Activated CD4-positive, alpha-beta T cell treated with anti-CD3 and anti-CD28 coated beads, Interleukin-2, amount 10 ng/mL, durations not matched to agents 24 days and 14 days (primary cell): ENCODE data around the gene PPP1R14C. TPM values are rescaled to one million over a fixed set of nuclear protein-coding genes. Genes with fewer than 3 reads are reported as not detected.

Experiments
- DNase-seq: peaks from one replicate; pipeline ENCODE4 v3.0.0; 2022
- H3K27ac Mint-ChIP-seq: one replicate; pipeline ENCODE4 v1.8.0; 2022; ENCODE audit warnings: mild to moderate bottlenecking, mixed read lengths
- H3K27me3 Mint-ChIP-seq: one replicate; pipeline ENCODE4 v1.8.0; 2022; ENCODE audit warnings: mixed read lengths
- H3K36me3 Mint-ChIP-seq: one replicate; pipeline ENCODE4 v1.8.0; 2022; ENCODE audit warnings: low read depth, mild to moderate bottlenecking, mixed read lengths
- H3K4me1 Mint-ChIP-seq: one replicate; pipeline ENCODE4 v1.8.0; 2021; ENCODE audit warnings: mixed read lengths
- H3K4me3 Mint-ChIP-seq: one replicate; pipeline ENCODE4 v1.8.0; 2022; ENCODE audit warnings: mild to moderate bottlenecking, moderate library complexity, mixed read lengths
- H3K9me3 Mint-ChIP-seq: one replicate; pipeline ENCODE4 v1.8.0; 2021; ENCODE audit warnings: mixed read lengths
- intact Hi-C: fragments of 100-400 bp; cut with micrococcal nuclease; formaldehyde crosslinking; loops from one replicate; pipeline ENCODE4 v1.15.1; 2023
- total RNA-seq: library from RNA; stranded (reverse); gene quantifications from 2 replicates; pipeline ENCODE4 v1.2.3, GENCODE V29; 2022

Gene PPP1R14C
- total RNA-seq, 1 donor from 2014 or later: 0.19 TPM

DNA sequence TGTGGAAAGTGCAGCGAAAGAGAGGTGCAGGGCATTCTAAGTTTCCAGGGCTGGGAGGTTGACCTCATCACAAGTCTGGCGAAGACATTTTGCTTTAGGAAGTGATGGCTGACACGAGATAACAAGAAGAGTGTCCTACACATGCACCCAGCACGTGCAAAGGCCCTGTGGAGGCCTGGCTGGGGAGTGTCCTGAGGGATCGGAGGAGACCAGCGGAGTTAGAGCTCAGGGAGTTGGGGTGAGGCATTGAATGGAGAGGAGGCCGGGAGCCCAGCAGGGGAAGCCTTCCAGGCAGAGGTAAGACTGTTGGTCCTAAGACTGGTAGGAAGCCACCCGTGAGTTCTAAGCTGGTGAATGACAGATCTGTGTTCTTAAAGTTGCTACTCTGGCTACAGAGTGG is 58.4 kb downstream of the PPP1R14C start:
- Mint-ChIP-seq H3K27ac (no peak overlapping the region), H3K36me3 (no peaks in the 10 kb centered on the region), H3K4me3 (no peak overlapping the region), H3K27me3 (peaks cover 2% of the 10 kb centered on the region), H3K4me1 (no peaks in the 10 kb centered on the region), H3K9me3 (no peaks in the 10 kb centered on the region)
- intact Hi-C loops: no loop called here
- no peak for DNase-seq

DNA sequence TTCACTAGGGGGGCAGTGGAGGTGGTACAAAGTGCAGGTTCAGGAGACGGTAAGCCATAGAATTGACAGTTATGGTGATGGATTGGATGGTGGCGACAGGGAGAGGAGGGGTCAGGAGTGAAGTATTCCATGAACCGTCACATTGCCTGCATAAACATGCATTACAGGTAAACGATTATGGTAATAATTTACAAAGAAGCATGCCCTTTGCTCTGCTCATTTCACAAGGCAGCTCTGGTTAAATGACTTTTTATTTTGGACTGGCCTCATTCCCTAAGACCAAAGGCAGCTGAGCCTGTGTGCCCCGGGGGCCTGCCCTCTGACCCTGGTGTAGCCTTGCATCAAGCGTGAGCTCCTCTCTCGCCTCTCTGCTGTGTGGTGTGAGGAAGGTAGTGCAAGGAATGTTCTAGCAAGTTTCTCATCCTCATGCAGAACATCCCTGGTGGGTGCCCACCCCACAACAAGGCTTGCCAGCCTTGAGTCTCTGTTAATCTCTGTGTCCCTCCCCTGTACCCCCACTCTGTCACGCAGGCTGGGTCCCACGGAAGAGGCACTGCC is 59.0 kb downstream of the PPP1R14C start:
- Mint-ChIP-seq H3K36me3 (no peaks in the 10 kb centered on the region), H3K27me3 (peaks cover 2% of the 10 kb centered on the region), H3K9me3 (no peaks in the 10 kb centered on the region), H3K27ac (no peak overlapping the region), H3K4me3 (no peak overlapping the region), H3K4me1 (no peaks in the 10 kb centered on the region)
- no peak for DNase-seq
- intact Hi-C loops: no loop called here

- H3K27me3 Mint-ChIP-seq: peaks cover 2% of the 10 kb centered on the region
- no peak overlapping the region for H3K27ac Mint-ChIP-seq
- intact Hi-C loops: no loop called here
Observed at GRCh38 chr6:150202404-150202803, 59.6 kb downstream of the PPP1R14C start.

GRCh38 chr6:150202934-150203333 is 60.1 kb downstream of the PPP1R14C start:
- Mint-ChIP-seq H3K4me3 (no peak overlapping the region), H3K4me1 (no peaks in the 10 kb centered on the region), H3K27ac (no peak overlapping the region), H3K36me3 (no peaks in the 10 kb centered on the region), H3K9me3 (no peaks in the 10 kb centered on the region), H3K27me3 (peaks cover 2% of the 10 kb centered on the region)
- intact Hi-C loops: no loop called here
- no peak for DNase-seq

More at GRCh38 chr6:150202404-150202803, 59.6 kb downstream of the PPP1R14C start:
- Mint-ChIP-seq H3K9me3 (no peaks in the 10 kb centered on the region), H3K36me3 (no peaks in the 10 kb centered on the region), H3K4me3 (no peak overlapping the region), H3K4me1 (no peaks in the 10 kb centered on the region)
- DNase-seq: no peak

- Mint-ChIP-seq H3K27ac (no peak overlapping the region), H3K36me3 (no peaks in the 10 kb centered on the region), H3K27me3 (peaks cover 2% of the 10 kb centered on the region), H3K4me3 (no peak overlapping the region), H3K4me1 (no peaks in the 10 kb centered on the region), H3K9me3 (no peaks in the 10 kb centered on the region)
- intact Hi-C loops: no loop called here
- DNase-seq: no peak
Observed at GRCh38 chr6:150203378-150203777, 60.5 kb downstream of the PPP1R14C start.

- intact Hi-C loops: no loop called here
- no peak overlapping the region for H3K4me3 Mint-ChIP-seq
- H3K4me1 Mint-ChIP-seq: no peaks in the 10 kb centered on the region
- no peaks in the 10 kb centered on the region for H3K36me3 Mint-ChIP-seq
- H3K27me3 Mint-ChIP-seq: peaks cover 2% of the 10 kb centered on the region
- no peak overlapping the region for H3K27ac Mint-ChIP-seq
- H3K9me3 Mint-ChIP-seq: no peaks in the 10 kb centered on the region
- no peak for DNase-seq
Observed at GRCh38 chr6:150203871-150204545, 61.2 kb downstream of the PPP1R14C start.

- intact Hi-C loops: no loop called here
- Mint-ChIP-seq H3K4me1 (no peaks in the 10 kb centered on the region), H3K27ac (no peak overlapping the region), H3K4me3 (no peak overlapping the region), H3K9me3 (no peaks in the 10 kb centered on the region), H3K36me3 (no peaks in the 10 kb centered on the region), H3K27me3 (peaks cover 2% of the 10 kb centered on the region)
- DNase-seq: no peak
Observed at GRCh38 chr6:150204705-150205472, 62.0 kb downstream of the PPP1R14C start.

GRCh38 chr6:150207931-150208570 is 65.2 kb downstream of the PPP1R14C start:
- no peak overlapping the region for H3K27ac Mint-ChIP-seq
- intact Hi-C loops: no loop called here
- H3K4me3 Mint-ChIP-seq: no peak overlapping the region
- H3K4me1 Mint-ChIP-seq: no peaks in the 10 kb centered on the region
- no peaks in the 10 kb centered on the region for H3K9me3 Mint-ChIP-seq
- no peaks in the 10 kb centered on the region for H3K36me3 Mint-ChIP-seq
- no peak for DNase-seq
- H3K27me3 Mint-ChIP-seq: no peaks in the 10 kb centered on the region

- H3K9me3 Mint-ChIP-seq: no peaks in the 10 kb centered on the region
- intact Hi-C loops: no loop called here
- H3K27me3 Mint-ChIP-seq: no peaks in the 10 kb centered on the region
- H3K4me1 Mint-ChIP-seq: no peaks in the 10 kb centered on the region
- H3K27ac Mint-ChIP-seq: no peak overlapping the region
- H3K4me3 Mint-ChIP-seq: no peak overlapping the region
- no peaks in the 10 kb centered on the region for H3K36me3 Mint-ChIP-seq
- no peak for DNase-seq
Observed at GRCh38 chr6:150208611-150209352, 65.9 kb downstream of the PPP1R14C start.

- H3K27ac Mint-ChIP-seq: no peak overlapping the region
- H3K27me3 Mint-ChIP-seq: peaks cover 2% of the 10 kb centered on the region
- intact Hi-C loops: no loop called here
- H3K4me3 Mint-ChIP-seq: no peak overlapping the region
- no peaks in the 10 kb centered on the region for H3K4me1 Mint-ChIP-seq
- DNase-seq: no peak
- H3K9me3 Mint-ChIP-seq: no peaks in the 10 kb centered on the region
- H3K36me3 Mint-ChIP-seq: no peaks in the 10 kb centered on the region
Observed at GRCh38 chr6:150209415-150209814, 66.6 kb downstream of the PPP1R14C start.

GRCh38 chr6:150211700-150212511 is 69.1 kb downstream of the PPP1R14C start:
- DNase-seq: no peak
- Mint-ChIP-seq H3K4me3 (no peak overlapping the region), H3K9me3 (no peaks in the 10 kb centered on the region), H3K27me3 (peaks cover 6% of the 10 kb centered on the region), H3K36me3 (no peaks in the 10 kb centered on the region), H3K4me1 (no peaks in the 10 kb centered on the region), H3K27ac (no peak overlapping the region)
- intact Hi-C loops: no loop called here

- H3K9me3 Mint-ChIP-seq: no peaks in the 10 kb centered on the region
- intact Hi-C loops: no loop called here
- no peak overlapping the region for H3K27ac Mint-ChIP-seq
Observed at GRCh38 chr6:150212778-150213177, 69.9 kb downstream of the PPP1R14C start.

DNA sequence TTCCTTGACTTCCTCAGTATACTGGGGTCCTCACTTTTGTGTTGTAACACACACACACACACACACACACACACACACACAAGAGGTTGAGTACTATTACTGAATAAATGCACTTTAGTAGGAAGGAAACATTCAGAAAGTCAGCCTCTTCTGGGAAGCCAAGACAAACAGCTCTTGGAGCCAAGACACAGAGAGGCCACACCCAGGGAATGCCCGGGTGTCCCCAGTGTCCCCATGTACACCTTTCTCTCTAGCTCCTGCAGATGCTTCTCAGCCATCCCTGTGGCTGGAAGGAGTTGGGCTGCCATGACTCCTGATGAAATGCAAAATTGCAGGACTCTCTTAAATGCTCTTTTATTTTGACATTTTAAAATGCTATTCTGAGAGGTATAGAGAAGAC is 70.5 kb downstream of the PPP1R14C start:
- Mint-ChIP-seq H3K36me3 (no peaks in the 10 kb centered on the region), H3K27me3 (peaks cover 6% of the 10 kb centered on the region), H3K4me3 (no peak overlapping the region), H3K9me3 (no peaks in the 10 kb centered on the region), H3K4me1 (no peaks in the 10 kb centered on the region), H3K27ac (no peak overlapping the region)
- no peak for DNase-seq
- intact Hi-C loops: no loop called here

More at GRCh38 chr6:150212778-150213177, 69.9 kb downstream of the PPP1R14C start:
- peaks cover 6% of the 10 kb centered on the region for H3K27me3 Mint-ChIP-seq
- H3K4me3 Mint-ChIP-seq: no peak overlapping the region
- H3K36me3 Mint-ChIP-seq: no peaks in the 10 kb centered on the region
- no peak for DNase-seq
- H3K4me1 Mint-ChIP-seq: no peaks in the 10 kb centered on the region
